ENCODE data around the gene TRIM36.

TRIM36 gene

GRCh38 chr5:115193295-115193694, 23.6 kb upstream of the TRIM36 start:
- no peak overlapping the region for H3K4me3 ChIP-seq (ENCODE audit: control insufficient read depth, low read depth, low read length)
- TF ChIP-seq CTCF (IDR thresholded peaks at IDR 0.05; ENCODE audit: control insufficient read depth, insufficient read depth, low read depth, low read length, missing control alignments), result no peak
- DNase-seq (ENCODE audit: low read depth), result no peak

- TF ChIP-seq CTCF (IDR thresholded peaks at IDR 0.05; ENCODE audit: control insufficient read depth, insufficient read depth, low read depth, low read length, missing control alignments), result no peak
- no peak overlapping the region for H3K4me3 ChIP-seq (ENCODE audit: control insufficient read depth, low read depth, low read length)
- no peak for DNase-seq (ENCODE audit: low read depth)
Measured at GRCh38 chr5:115192098-115192497, 22.4 kb upstream of the TRIM36 start.

GRCh38 chr5:115191474-115192031, 21.8 kb upstream of the TRIM36 start:
- TF ChIP-seq CTCF (IDR thresholded peaks at IDR 0.05; ENCODE audit: control insufficient read depth, insufficient read depth, low read depth, low read length, missing control alignments), result no peak
- H3K4me3 ChIP-seq (ENCODE audit: control insufficient read depth, low read depth, low read length), result no peak overlapping the region
- no peak for DNase-seq (ENCODE audit: low read depth)

- no peak overlapping the region for H3K4me3 ChIP-seq (ENCODE audit: control insufficient read depth, low read depth, low read length)
- DNase-seq (ENCODE audit: low read depth), result no peak
- no peak for TF ChIP-seq CTCF (IDR thresholded peaks at IDR 0.05; ENCODE audit: control insufficient read depth, insufficient read depth, low read depth, low read length, missing control alignments)
Measured at GRCh38 chr5:115190388-115190787, 20.7 kb upstream of the TRIM36 start.

GRCh38 chr5:115189866-115190265, 20.2 kb upstream of the TRIM36 start:
- TF ChIP-seq CTCF (IDR thresholded peaks at IDR 0.05; ENCODE audit: control insufficient read depth, insufficient read depth, low read depth, low read length, missing control alignments), result no peak
- DNase-seq (ENCODE audit: low read depth), result no peak
- H3K4me3 ChIP-seq (ENCODE audit: control insufficient read depth, low read depth, low read length), result no peak overlapping the region

GRCh38 chr5:115186794-115187193, 17.1 kb upstream of the TRIM36 start:
- TF ChIP-seq CTCF (IDR thresholded peaks at IDR 0.05; ENCODE audit: control insufficient read depth, insufficient read depth, low read depth, low read length, missing control alignments), result no peak
- no peak overlapping the region for H3K4me3 ChIP-seq (ENCODE audit: control insufficient read depth, low read depth, low read length)
- no peak for DNase-seq (ENCODE audit: low read depth)

- no peak overlapping the region for H3K4me3 ChIP-seq (ENCODE audit: control insufficient read depth, low read depth, low read length)
- no peak for DNase-seq (ENCODE audit: low read depth)
- no peak for TF ChIP-seq CTCF (IDR thresholded peaks at IDR 0.05; ENCODE audit: control insufficient read depth, insufficient read depth, low read depth, low read length, missing control alignments)
Measured at GRCh38 chr5:115184770-115185169, 15.1 kb upstream of the TRIM36 start.
